WTC11 (cell line): ENCODE measurements around the gene CPVL. TPM values are rescaled to one million over a fixed set of nuclear protein-coding genes. Genes with fewer than 3 reads are reported as not detected.

Experiments
- ARID4B ChIP-seq: sonication (generic); formaldehyde crosslinking; IDR thresholded peaks from 2 replicates; pipeline ENCODE4 v1.8.0; 2023; ENCODE audit warnings: missing genetic modification reagents, mild to moderate bottlenecking, borderline replicate concordance
- FOXJ3 ChIP-seq: sonication (generic); formaldehyde crosslinking; IDR thresholded peaks from 2 replicates; pipeline ENCODE4 v1.9.0; 2021; ENCODE audit warnings: missing genetic modification reagents, mild to moderate bottlenecking, borderline replicate concordance
- GTF2I ChIP-seq: fragments of 250-450 bp; sonication (Bioruptor Pico); conservative IDR thresholded peaks from 2 replicates; pipeline ENCODE4 v1.4.0; 2021; ENCODE audit warnings: mild to moderate bottlenecking
- NFE2L1 ChIP-seq: sonication (generic); formaldehyde crosslinking; IDR thresholded peaks from 2 replicates; pipeline ENCODE4 v1.8.1; 2023; ENCODE audit warnings: missing genetic modification reagents
- PRDM15 ChIP-seq: sonication (generic); formaldehyde crosslinking; IDR thresholded peaks from 2 replicates; pipeline ENCODE4 v1.8.0; 2022; ENCODE audit warnings: missing genetic modification reagents
- STAT6 ChIP-seq: sonication (generic); formaldehyde crosslinking; conservative IDR thresholded peaks from 2 replicates; pipeline ENCODE4 v1.8.1; 2023; ENCODE audit warnings: mild to moderate bottlenecking, low read depth, missing genetic modification reagents, moderate library complexity
- TCF7 ChIP-seq: sonication (generic); formaldehyde crosslinking; IDR thresholded peaks from 2 replicates; pipeline ENCODE4 v1.8.0; 2022; ENCODE audit warnings: mild to moderate bottlenecking, low read depth, missing genetic modification reagents, moderate library complexity
- ZNF396 ChIP-seq: fragments of 250-450 bp; sonication (Bioruptor Pico); IDR thresholded peaks from 2 replicates; pipeline ENCODE4 v1.8.0; 2021; ENCODE audit warnings: mild to moderate bottlenecking, moderate library complexity, borderline replicate concordance
- total RNA-seq: library from RNA; stranded (reverse); gene quantifications from 3 replicates; pipeline ENCODE4 v1.2.3, GENCODE V29; 2021
- TF ChIP-seq, protein P1 (sequence below): sonication (generic); formaldehyde crosslinking; IDR thresholded peaks from 2 replicates; pipeline ENCODE4 v1.8.1; 2023; ENCODE audit warnings: mild to moderate bottlenecking, missing genetic modification reagents, borderline replicate concordance
- TF ChIP-seq, protein P2 (sequence below): fragments of 200-600 bp; IDR thresholded peaks from 2 replicates; pipeline ENCODE4 v1.8.0; 2022; ENCODE audit warnings: antibody characterized with exemption
- TF ChIP-seq, protein P3 (sequence below): sonication (generic); formaldehyde crosslinking; IDR thresholded peaks from 2 replicates; pipeline ENCODE4 v1.8.1; 2023; ENCODE audit warnings: mild to moderate bottlenecking, missing genetic modification reagents, moderate library complexity

The CPVL gene
- total RNA-seq, 1 experiment from 2014 or later = 34.2 TPM

DNA sequence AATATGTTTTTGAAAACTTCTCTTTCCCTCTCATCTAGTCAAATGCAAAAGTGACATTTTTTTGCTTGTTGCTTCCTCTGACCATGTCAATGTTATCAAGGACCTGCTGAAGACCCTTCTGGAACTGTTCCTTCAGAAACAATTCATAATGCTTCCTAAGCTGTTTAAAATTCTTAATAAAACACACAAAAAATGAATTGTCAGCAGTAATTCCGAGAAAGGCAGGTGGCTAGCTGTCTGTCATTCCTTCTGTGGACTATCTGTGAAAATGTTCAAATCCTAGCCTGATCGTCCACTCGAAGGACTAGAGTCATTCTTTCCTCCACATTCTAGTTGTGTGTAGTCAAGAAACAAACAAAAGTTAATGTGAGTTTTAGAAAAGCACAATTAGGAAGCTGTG lies 131.6 kb downstream of the CPVL start (continued):
- TF ChIP-seq, protein P1, sequence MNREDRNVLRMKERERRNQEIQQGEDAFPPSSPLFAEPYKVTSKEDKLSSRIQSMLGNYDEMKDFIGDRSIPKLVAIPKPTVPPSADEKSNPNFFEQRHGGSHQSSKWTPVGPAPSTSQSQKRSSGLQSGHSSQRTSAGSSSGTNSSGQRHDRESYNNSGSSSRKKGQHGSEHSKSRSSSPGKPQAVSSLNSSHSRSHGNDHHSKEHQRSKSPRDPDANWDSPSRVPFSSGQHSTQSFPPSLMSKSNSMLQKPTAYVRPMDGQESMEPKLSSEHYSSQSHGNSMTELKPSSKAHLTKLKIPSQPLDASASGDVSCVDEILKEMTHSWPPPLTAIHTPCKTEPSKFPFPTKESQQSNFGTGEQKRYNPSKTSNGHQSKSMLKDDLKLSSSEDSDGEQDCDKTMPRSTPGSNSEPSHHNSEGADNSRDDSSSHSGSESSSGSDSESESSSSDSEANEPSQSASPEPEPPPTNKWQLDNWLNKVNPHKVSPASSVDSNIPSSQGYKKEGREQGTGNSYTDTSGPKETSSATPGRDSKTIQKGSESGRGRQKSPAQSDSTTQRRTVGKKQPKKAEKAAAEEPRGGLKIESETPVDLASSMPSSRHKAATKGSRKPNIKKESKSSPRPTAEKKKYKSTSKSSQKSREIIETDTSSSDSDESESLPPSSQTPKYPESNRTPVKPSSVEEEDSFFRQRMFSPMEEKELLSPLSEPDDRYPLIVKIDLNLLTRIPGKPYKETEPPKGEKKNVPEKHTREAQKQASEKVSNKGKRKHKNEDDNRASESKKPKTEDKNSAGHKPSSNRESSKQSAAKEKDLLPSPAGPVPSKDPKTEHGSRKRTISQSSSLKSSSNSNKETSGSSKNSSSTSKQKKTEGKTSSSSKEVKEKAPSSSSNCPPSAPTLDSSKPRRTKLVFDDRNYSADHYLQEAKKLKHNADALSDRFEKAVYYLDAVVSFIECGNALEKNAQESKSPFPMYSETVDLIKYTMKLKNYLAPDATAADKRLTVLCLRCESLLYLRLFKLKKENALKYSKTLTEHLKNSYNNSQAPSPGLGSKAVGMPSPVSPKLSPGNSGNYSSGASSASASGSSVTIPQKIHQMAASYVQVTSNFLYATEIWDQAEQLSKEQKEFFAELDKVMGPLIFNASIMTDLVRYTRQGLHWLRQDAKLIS = no peak
- no peak for TF ChIP-seq STAT6 (CRISPR knock-in tag)
- TF ChIP-seq ZNF396 (CRISPR knock-in tag) = no peak
- TF ChIP-seq FOXJ3 (CRISPR knock-in tag) = no peak
- TF ChIP-seq, protein P2, sequence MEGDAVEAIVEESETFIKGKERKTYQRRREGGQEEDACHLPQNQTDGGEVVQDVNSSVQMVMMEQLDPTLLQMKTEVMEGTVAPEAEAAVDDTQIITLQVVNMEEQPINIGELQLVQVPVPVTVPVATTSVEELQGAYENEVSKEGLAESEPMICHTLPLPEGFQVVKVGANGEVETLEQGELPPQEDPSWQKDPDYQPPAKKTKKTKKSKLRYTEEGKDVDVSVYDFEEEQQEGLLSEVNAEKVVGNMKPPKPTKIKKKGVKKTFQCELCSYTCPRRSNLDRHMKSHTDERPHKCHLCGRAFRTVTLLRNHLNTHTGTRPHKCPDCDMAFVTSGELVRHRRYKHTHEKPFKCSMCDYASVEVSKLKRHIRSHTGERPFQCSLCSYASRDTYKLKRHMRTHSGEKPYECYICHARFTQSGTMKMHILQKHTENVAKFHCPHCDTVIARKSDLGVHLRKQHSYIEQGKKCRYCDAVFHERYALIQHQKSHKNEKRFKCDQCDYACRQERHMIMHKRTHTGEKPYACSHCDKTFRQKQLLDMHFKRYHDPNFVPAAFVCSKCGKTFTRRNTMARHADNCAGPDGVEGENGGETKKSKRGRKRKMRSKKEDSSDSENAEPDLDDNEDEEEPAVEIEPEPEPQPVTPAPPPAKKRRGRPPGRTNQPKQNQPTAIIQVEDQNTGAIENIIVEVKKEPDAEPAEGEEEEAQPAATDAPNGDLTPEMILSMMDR = no peak
- TF ChIP-seq, protein P3, sequence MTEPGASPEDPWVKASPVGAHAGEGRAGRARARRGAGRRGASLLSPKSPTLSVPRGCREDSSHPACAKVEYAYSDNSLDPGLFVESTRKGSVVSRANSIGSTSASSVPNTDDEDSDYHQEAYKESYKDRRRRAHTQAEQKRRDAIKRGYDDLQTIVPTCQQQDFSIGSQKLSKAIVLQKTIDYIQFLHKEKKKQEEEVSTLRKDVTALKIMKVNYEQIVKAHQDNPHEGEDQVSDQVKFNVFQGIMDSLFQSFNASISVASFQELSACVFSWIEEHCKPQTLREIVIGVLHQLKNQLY (CRISPR knock-in tag) = no peak
- TF ChIP-seq TCF7 (CRISPR knock-in tag) = no peak
- no peak for TF ChIP-seq PRDM15 (CRISPR knock-in tag)
- no peak for TF ChIP-seq ARID4B (CRISPR knock-in tag)
- TF ChIP-seq NFE2L1 (CRISPR knock-in tag) = no peak
- no peak for TF ChIP-seq GTF2I (CRISPR knock-in tag)
